OCI-LY3 (cell line): ENCODE data around the gene COMMD3.

ENCODE experiments used
- H2AFZ ChIP-seq: fragments of 200-600, 300-600 bp; shearing (Covaris generic); 2 replicates; pipeline ENCODE4 v1.6.0; 2014; ENCODE audit warnings: antibody characterized with exemption, low read depth, low read length
- H3K27ac ChIP-seq: fragments of 200-600, 300-600 bp; sonication (generic); 2 replicates; pipeline ENCODE4 v1.5.1; 2014; ENCODE audit warnings: mild to moderate bottlenecking, low read length, moderate library complexity, mixed read lengths
- H3K27me3 ChIP-seq: fragments of 200-600, 300-600 bp; sonication (generic); 2 replicates; pipeline ENCODE4 v1.6.1; 2014; ENCODE audit warnings: low read depth, low read length, mixed read lengths
- H3K36me3 ChIP-seq: fragments of 200-600, 300-600 bp; sonication (generic); replicated peaks from 2 replicates; pipeline ENCODE3; 2014; ENCODE audit warnings: low read depth, low read length, mixed read lengths
- H3K4me1 ChIP-seq: fragments of 300-600, 200-600 bp; sonication (generic); 2 replicates; pipeline ENCODE4 v1.6.1; 2014; ENCODE audit warnings: low read length, mixed read lengths
- H3K4me2 ChIP-seq: fragments of 200-600, 300-600 bp; sonication (generic); 2 replicates; pipeline ENCODE4 v1.6.1; 2014; ENCODE audit warnings: low read length, mixed read lengths
- H3K4me3 ChIP-seq: fragments of 300-600, 200-600 bp; sonication (generic); 2 replicates; pipeline ENCODE4 v1.5.1; 2014; ENCODE audit warnings: antibody characterized with exemption, mild to moderate bottlenecking, low read length, moderate library complexity
- H3K79me2 ChIP-seq: fragments of 300-600, 200-600 bp; shearing (Covaris generic); 2 replicates; pipeline ENCODE4 v1.6.1; 2014; ENCODE audit warnings: mild to moderate bottlenecking, low read length, mixed read lengths
- H3K9ac ChIP-seq: fragments of 300-600, 200-600 bp; shearing (Covaris generic); 2 replicates; pipeline ENCODE4 v1.6.0; 2014; ENCODE audit warnings: mild to moderate bottlenecking, low read length, moderate library complexity
- H3K9me3 ChIP-seq: fragments of 200-600, 300-600 bp; shearing (Covaris generic); 2 replicates; pipeline ENCODE4 v1.6.1; 2014; ENCODE audit warnings: low read length, mixed read lengths; ENCODE audit not compliant: insufficient read depth
- H4K20me1 ChIP-seq: fragments of 200-600, 300-600 bp; sonication (generic); 2 replicates; pipeline ENCODE4 v1.6.1; 2016; ENCODE audit warnings: low read length, mixed read lengths; ENCODE audit not compliant: insufficient read depth
- CTCF ChIP-seq: fragments of 200-600, 300-600 bp; sonication (generic); IDR thresholded peaks from 2 replicates; pipeline ENCODE4 v1.5.1; 2014; ENCODE audit warnings: antibody characterized with exemption, low read length, low read depth
- EZH2phosphoT487 ChIP-seq: fragments of 200-600 bp; shearing (Covaris generic); IDR thresholded peaks from 2 replicates; pipeline ENCODE4 v1.6.1; 2018; ENCODE audit warnings: antibody characterized with exemption, mixed run types, low read depth

The COMMD3 gene

GRCh38 chr10:22333975-22334282, 17.7 kb downstream of the COMMD3 start:
- no peak overlapping the region for H2AFZ ChIP-seq
- no peak overlapping the region for H3K4me2 ChIP-seq
- TF ChIP-seq CTCF (no peak), EZH2phosphoT487 (no peak)
- no peak overlapping the region for H3K9ac ChIP-seq
- peaks cover 12% of the 10 kb centered on the region for H3K27me3 ChIP-seq
- no peaks in the 10 kb centered on the region for H3K9me3 ChIP-seq
- no peak overlapping the region for H3K27ac ChIP-seq
- peaks cover 10% of the 10 kb centered on the region for H3K4me1 ChIP-seq
- H4K20me1 ChIP-seq: no peaks in the 10 kb centered on the region
- no peak overlapping the region for H3K4me3 ChIP-seq
- H3K79me2 ChIP-seq: no peaks in the 10 kb centered on the region
- peaks cover 11% of the 10 kb centered on the region for H3K36me3 ChIP-seq

- Histone ChIP-seq H3K27me3 (peaks cover 19% of the 10 kb centered on the region), H3K27ac (no peak overlapping the region), H4K20me1 (no peaks in the 10 kb centered on the region), H3K9me3 (no peaks in the 10 kb centered on the region), H3K36me3 (peaks cover 7% of the 10 kb centered on the region), H3K4me2 (no peak overlapping the region), H3K9ac (no peak overlapping the region), H3K4me1 (peaks cover 14% of the 10 kb centered on the region), H2AFZ (no peak overlapping the region), H3K4me3 (no peak overlapping the region), H3K79me2 (no peaks in the 10 kb centered on the region)
- TF ChIP-seq EZH2phosphoT487 (no peak), CTCF (no peak)
These were observed 18.4 kb downstream of the COMMD3 start for GRCh38 chr10:22334414-22335172.

GRCh38 chr10:22335173-22335933, 19.2 kb downstream of the COMMD3 start:
- peaks cover 16% of the 10 kb centered on the region for H3K4me1 ChIP-seq
- H2AFZ ChIP-seq: no peak overlapping the region
- H3K4me2 ChIP-seq: no peak overlapping the region
- H3K36me3 ChIP-seq: no peaks in the 10 kb centered on the region
- H3K27me3 ChIP-seq: peaks cover 19% of the 10 kb centered on the region
- no peak overlapping the region for H3K27ac ChIP-seq
- no peaks in the 10 kb centered on the region for H4K20me1 ChIP-seq
- H3K9me3 ChIP-seq: no peaks in the 10 kb centered on the region
- H3K4me3 ChIP-seq: no peak overlapping the region
- no peak overlapping the region for H3K9ac ChIP-seq
- TF ChIP-seq CTCF (no peak), EZH2phosphoT487 (no peak)
- H3K79me2 ChIP-seq: no peaks in the 10 kb centered on the region

GRCh38 chr10:22338185-22338900, 22.2 kb downstream of the COMMD3 start:
- H3K9ac ChIP-seq: no peak overlapping the region
- peaks cover 36% of the 10 kb centered on the region for H3K4me1 ChIP-seq
- peak overlapping the region; percentile 46 for H3K4me2 ChIP-seq
- TF ChIP-seq EZH2phosphoT487 (no peak), CTCF (no peak)
- no peaks in the 10 kb centered on the region for H3K36me3 ChIP-seq
- H3K27ac ChIP-seq: no peak overlapping the region
- H3K9me3 ChIP-seq: no peaks in the 10 kb centered on the region
- no peaks in the 10 kb centered on the region for H4K20me1 ChIP-seq
- peaks cover 27% of the 10 kb centered on the region for H3K27me3 ChIP-seq
- H3K79me2 ChIP-seq: no peaks in the 10 kb centered on the region
- H2AFZ ChIP-seq: no peak overlapping the region
- peak overlapping the region; percentile 37 for H3K4me3 ChIP-seq
